Loucy (cell line): ENCODE data around the gene PODN.

ENCODE experiments used
- H2AFZ ChIP-seq: fragments of 200-600 bp; sonication (generic); 2 replicates; pipeline ENCODE4 v1.6.0; 2016; ENCODE audit warnings: antibody characterized with exemption, mild to moderate bottlenecking, low read length, moderate library complexity
- H3F3A ChIP-seq: fragments of 200-600 bp; 2 replicates; pipeline ENCODE4 v1.6.0; 2016; ENCODE audit warnings: antibody characterized with exemption, low read depth, mild to moderate bottlenecking
- H3K27me3 ChIP-seq: fragments of 200-600 bp; sonication (generic); 2 replicates; pipeline ENCODE4 v1.6.1; 2014; ENCODE audit warnings: low read length, mild to moderate bottlenecking; ENCODE audit not compliant: insufficient read depth, poor library complexity, severe bottlenecking
- H3K36me3 ChIP-seq: fragments of 200-600 bp; sonication (generic); 2 replicates; pipeline ENCODE4 v1.6.1; 2016; ENCODE audit warnings: low read length; ENCODE audit not compliant: insufficient read depth
- H3K4me1 ChIP-seq: fragments of 200-600 bp; sonication (generic); 2 replicates; pipeline ENCODE4 v1.5.1; 2014; ENCODE audit warnings: low read length, mild to moderate bottlenecking; ENCODE audit not compliant: insufficient read depth, poor library complexity, severe bottlenecking
- H3K4me2 ChIP-seq: fragments of 200-600 bp; sonication (generic); 2 replicates; pipeline ENCODE4 v1.6.0; 2014; ENCODE audit warnings: antibody characterized with exemption, low read length, low read depth, mild to moderate bottlenecking; ENCODE audit not compliant: poor library complexity, severe bottlenecking
- H3K4me3 ChIP-seq: fragments of 200-600 bp; sonication (generic); 2 replicates; pipeline ENCODE4 v1.5.1; 2014; ENCODE audit warnings: low read length, mild to moderate bottlenecking, mixed read lengths; ENCODE audit not compliant: poor library complexity, severe bottlenecking
- H3K79me2 ChIP-seq: fragments of 200-600 bp; sonication (generic); 2 replicates; pipeline ENCODE4 v1.6.1; 2014; ENCODE audit warnings: low read length; ENCODE audit not compliant: insufficient read depth
- H3K9ac ChIP-seq: fragments of 200-600 bp; sonication (generic); 2 replicates; pipeline ENCODE4 v1.6.0; 2014; ENCODE audit warnings: mild to moderate bottlenecking, low read depth, low read length, moderate library complexity; ENCODE audit not compliant: poor library complexity, severe bottlenecking
- H3K9me2 ChIP-seq: fragments of 200-600 bp; sonication (generic); replicated peaks from 2 replicates; pipeline ENCODE4 v1.6.1; 2016; ENCODE audit warnings: low read depth, low read length, mixed read lengths
- H3K9me3 ChIP-seq: fragments of 200-600 bp; sonication (generic); 2 replicates; pipeline ENCODE4 v1.6.1; 2014; ENCODE audit warnings: mild to moderate bottlenecking, antibody characterized with exemption, low read length, low read depth; ENCODE audit not compliant: insufficient read depth
- H4K20me1 ChIP-seq: fragments of 200-600 bp; sonication (generic); 2 replicates; pipeline ENCODE4 v1.6.0; 2014; ENCODE audit warnings: antibody characterized with exemption, low read length, mild to moderate bottlenecking; ENCODE audit not compliant: insufficient read depth, poor library complexity, severe bottlenecking
- EZH2phosphoT487 ChIP-seq: fragments of 200-600 bp; IDR thresholded peaks from 2 replicates; pipeline ENCODE4 v1.6.1; 2018; ENCODE audit warnings: antibody characterized with exemption, mild to moderate bottlenecking, moderate library complexity, borderline replicate concordance
- TF ChIP-seq, protein P1 (sequence below): fragments of 200-600 bp; sonication (generic); conservative IDR thresholded peaks from 2 replicates; pipeline ENCODE4 v1.5.1; 2014; ENCODE audit warnings: mild to moderate bottlenecking, antibody characterized with exemption, low read length

The PODN gene

DNA sequence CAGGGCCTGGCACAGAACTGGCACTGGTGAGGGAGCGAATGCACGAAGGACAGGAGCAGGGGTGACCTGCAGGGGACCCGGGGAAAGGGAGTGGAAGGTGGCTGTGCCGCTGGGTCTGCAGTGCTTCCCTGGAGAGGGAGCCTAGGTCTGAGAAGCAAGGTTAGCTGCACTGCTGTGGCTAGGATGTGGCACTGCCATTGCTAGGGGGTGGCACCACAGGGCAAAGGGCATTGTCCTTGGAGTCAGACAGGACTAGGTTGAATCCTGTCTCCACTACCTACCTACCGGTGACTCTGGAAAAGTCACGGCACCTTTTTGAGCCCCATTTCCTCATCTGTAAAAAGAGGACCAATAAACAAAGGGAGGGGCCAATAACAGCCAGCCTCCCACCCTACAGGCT is 52.1 kb downstream of the PODN start:
- no peaks in the 10 kb centered on the region for H3K79me2 ChIP-seq
- H4K20me1 ChIP-seq: no peaks in the 10 kb centered on the region
- no peak overlapping the region for H3K4me3 ChIP-seq
- no peaks in the 10 kb centered on the region for H3K9me3 ChIP-seq
- H3K27me3 ChIP-seq: no peaks in the 10 kb centered on the region
- no peaks in the 10 kb centered on the region for H3K4me1 ChIP-seq
- no peaks in the 10 kb centered on the region for H3F3A ChIP-seq
- no peak for TF ChIP-seq EZH2phosphoT487
- TF ChIP-seq, protein P1, sequence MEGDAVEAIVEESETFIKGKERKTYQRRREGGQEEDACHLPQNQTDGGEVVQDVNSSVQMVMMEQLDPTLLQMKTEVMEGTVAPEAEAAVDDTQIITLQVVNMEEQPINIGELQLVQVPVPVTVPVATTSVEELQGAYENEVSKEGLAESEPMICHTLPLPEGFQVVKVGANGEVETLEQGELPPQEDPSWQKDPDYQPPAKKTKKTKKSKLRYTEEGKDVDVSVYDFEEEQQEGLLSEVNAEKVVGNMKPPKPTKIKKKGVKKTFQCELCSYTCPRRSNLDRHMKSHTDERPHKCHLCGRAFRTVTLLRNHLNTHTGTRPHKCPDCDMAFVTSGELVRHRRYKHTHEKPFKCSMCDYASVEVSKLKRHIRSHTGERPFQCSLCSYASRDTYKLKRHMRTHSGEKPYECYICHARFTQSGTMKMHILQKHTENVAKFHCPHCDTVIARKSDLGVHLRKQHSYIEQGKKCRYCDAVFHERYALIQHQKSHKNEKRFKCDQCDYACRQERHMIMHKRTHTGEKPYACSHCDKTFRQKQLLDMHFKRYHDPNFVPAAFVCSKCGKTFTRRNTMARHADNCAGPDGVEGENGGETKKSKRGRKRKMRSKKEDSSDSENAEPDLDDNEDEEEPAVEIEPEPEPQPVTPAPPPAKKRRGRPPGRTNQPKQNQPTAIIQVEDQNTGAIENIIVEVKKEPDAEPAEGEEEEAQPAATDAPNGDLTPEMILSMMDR: no peak
- H3K9ac ChIP-seq: no peak overlapping the region
- no peaks in the 10 kb centered on the region for H3K9me2 ChIP-seq
- H3K4me2 ChIP-seq: no peak overlapping the region
- no peaks in the 10 kb centered on the region for H3K36me3 ChIP-seq
- no peak overlapping the region for H2AFZ ChIP-seq

DNA sequence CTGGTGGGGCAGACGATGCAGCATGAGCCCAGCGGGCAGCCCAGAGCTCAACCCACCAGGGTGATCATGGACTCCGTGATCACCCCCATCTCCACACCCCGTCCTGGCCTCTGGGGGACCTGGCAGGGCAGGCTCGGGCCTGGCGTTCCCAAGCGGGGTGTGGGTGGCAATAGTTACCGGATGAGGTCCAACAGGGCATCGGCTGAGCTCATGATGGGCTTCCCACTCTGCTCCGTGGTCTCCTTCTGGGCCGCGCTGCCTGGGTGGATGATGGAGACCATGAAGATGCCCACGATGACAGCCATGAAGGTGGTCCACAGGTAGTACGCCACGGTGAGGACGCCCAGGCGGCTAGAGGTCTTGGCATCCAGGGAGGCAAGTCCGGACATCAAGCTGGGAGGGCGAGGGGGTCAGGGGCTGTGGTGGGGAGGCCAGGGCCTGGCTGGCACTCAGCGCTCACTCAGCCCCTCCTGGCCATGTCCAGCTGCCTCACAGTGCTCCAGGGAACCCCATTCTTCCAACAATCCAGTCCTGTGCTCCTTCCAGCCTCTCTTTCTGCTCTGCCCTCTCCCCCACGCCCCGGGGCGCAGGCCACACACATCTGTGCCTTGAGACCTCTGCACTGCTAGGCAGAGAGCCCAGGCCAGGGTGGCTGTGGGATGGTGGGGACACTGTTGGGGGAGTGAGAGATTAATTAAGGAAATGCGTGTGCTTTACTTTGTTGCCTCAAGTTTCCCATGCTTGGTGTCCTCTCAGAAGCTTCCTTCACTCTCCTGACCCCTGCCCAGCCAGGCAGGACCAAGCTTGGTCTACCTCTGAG is 52.8 kb downstream of the PODN start:
- Histone ChIP-seq H3K4me1 (no peaks in the 10 kb centered on the region), H3K4me3 (no peak overlapping the region), H3K9me2 (no peaks in the 10 kb centered on the region), H3F3A (no peaks in the 10 kb centered on the region), H3K4me2 (no peak overlapping the region), H4K20me1 (no peaks in the 10 kb centered on the region), H2AFZ (no peak overlapping the region), H3K9me3 (no peaks in the 10 kb centered on the region), H3K9ac (no peak overlapping the region), H3K36me3 (no peaks in the 10 kb centered on the region), H3K27me3 (no peaks in the 10 kb centered on the region), H3K79me2 (no peaks in the 10 kb centered on the region)
- TF ChIP-seq, protein P1: no peak
- TF ChIP-seq EZH2phosphoT487: no peak

DNA sequence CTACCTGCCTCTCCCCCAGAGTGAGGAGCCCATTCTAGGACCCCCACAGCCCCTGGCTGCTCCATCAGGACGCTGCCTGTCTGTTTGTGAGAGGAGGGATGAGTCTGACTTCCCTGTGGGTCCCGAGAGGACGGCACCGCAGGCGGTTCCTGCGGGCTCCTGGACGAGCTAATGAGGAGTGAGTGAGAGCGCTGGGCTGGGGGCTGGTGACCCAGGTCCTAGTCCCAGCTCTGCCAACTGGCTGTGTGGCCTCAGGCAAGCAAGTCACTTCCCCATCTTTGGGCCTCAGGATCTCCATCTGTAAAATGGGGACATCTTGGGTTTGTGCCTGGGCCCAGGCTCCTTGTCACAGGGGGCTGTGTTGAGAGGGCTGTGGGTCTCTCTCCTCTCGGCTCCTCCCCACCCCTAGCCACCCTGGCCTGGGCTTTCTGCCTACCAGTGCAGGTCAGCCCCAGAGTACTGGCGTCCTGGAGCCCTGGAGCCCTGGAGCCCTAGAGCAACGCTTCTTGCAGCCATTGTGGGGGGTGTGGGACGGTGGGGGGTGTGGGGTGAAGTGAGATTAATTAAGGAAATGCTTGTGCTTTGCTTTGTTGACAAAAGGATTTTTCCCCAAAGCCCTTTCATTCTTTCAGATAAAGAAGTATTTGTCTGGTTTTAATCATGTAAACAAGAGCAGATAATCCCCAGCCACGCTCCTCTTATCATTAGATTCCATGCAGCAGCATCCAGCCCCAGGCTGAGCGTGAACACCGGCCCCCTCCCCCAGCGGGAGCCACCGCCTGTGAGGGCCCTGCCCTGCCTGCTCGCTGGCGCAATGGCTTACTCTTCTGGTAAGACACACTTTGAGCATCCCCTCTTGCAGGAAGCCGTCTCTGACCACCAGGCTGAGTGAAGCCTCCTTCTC is 53.6 kb downstream of the PODN start:
- Histone ChIP-seq H3K9me3 (no peaks in the 10 kb centered on the region), H4K20me1 (no peaks in the 10 kb centered on the region), H3K4me1 (no peaks in the 10 kb centered on the region), H3F3A (no peaks in the 10 kb centered on the region), H3K9ac (no peak overlapping the region), H3K4me2 (no peak overlapping the region), H3K9me2 (no peaks in the 10 kb centered on the region), H2AFZ (no peak overlapping the region), H3K4me3 (no peak overlapping the region), H3K36me3 (no peaks in the 10 kb centered on the region), H3K27me3 (no peaks in the 10 kb centered on the region), H3K79me2 (no peaks in the 10 kb centered on the region)
- TF ChIP-seq, protein P1: no peak
- no peak for TF ChIP-seq EZH2phosphoT487
